ENCODE measurements around the gene RASGRF2.
"Not testable (repeated sequence)": the region's sequence is repeated elsewhere in the genome, so short reads cannot be mapped to it uniquely, and the experiment has no call there.

RASGRF2 gene

DNA sequence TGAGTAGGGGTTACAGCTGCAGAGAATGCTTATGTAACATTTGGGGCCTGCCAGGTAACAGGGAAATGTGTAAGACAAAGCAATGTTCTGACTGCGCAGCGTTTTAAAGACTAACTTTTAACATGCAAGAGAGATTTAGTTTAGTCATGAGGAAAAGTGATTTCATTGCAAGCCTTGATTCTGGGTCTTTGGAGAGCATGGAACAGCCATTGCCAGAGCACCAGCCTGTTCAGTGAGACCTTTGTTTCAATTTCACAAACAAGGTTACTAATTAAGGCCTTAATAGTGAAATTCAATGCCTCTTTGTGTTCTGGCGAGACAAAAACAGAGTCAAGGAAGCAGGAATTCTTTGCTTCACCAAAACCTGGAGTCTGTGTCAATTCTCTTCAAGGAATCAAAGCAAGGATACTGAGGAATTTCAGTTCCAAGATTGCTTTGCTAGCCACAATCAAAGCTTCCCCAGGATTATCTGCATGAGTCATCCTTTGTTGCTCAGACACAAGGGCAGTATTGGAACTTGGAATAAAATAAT, 287.3 kb downstream of the RASGRF2 start:
- no peak for DNase-seq

DNA sequence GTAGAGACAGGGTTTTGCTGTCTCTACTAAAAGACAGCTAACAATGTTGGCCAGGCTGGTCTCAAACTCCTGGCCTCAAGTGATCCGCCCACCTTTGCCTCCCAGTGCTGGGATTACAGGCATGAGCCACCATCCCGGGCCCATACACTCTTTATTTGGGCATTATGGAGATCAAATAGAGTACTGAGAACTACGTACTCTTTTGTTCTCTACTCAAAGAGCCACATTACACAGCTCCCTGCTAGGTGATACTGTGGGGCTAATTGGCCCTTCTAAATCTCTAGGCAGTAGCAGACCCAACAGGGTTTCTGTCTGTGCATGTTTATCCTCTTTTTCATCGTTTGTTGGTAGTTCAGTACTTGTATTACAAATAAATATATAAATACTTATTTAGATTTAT, 289.1 kb downstream of the RASGRF2 start:
- no peak for DNase-seq

DNA sequence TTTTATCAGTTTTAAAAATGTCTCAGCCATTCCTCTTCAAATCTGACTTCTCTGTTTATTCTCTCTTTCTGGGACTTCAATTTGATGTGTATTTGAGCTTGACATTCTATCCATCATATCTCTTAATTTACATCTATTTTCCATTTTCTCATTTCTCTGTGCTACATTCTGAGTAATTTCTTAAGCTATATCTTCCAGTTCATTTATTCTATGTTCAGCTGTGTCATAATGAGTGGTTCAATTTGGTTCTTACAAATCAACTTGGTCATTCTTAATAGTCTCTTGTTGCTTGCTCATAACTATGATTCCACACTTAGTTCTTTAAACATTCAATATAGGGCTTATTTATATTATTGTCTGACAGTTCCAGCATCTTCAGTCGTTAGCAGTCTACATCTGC, 289.8 kb downstream of the RASGRF2 start:
- DNase-seq, result no peak

DNA sequence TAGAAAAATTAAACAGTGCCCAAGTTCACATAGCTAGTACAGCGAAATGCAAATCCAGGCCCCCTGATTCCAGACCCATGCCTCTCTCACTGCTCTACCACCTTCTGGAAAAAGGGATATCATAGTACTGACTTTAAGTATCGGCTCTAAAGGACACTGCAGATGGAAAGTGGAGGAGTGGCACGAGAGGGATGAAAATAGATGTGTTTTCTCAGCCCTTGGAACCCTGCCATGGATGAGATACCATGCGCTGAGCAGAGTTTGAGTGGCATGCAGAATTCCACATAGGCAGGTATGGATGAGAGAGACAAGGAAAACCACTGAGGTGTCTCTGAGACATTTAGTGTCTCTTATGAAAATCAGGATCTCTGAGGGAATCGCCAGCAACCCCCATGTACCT, 291.8 kb downstream of the RASGRF2 start:
- DNase-seq, result no peak

DNA sequence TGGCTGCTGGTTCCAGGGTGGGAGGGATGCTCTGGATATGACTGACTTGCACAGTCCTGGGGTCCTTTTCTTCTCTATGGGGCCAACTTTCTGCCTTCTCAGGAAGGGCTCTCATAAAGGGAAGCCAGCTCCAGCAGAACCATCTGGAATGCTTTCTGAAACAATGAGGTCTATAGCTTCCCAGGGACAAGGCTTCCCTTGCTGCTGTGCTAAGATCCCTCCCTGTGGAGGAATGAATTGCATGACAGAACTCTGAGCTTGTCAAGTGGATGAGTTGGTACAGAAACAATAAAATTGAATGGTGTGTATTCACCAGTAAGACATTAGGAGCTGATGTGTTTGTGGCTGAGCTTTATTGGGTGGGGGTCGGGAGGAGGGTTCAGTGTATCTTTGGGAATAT, 292.7 kb downstream of the RASGRF2 start:
- no peak for DNase-seq

DNA sequence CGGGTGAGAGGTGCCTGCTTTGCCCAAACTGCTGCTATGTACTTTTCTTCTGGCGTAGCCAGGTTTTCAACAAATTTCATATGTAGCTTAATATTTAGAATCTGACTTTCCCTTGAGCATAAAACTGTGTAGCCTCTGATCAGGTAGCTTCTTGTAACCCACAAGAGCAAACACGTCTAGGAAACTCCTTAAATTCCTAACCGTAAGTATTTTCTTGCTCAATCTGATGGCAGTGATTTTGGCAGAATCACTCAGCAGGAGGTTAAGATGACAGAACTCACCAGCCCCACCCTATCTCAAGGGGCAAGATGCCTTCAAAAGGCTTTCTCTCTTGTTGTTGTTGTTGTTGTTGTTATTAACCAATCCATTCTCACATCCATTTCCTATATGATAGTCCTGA, 293.7 kb downstream of the RASGRF2 start:
- DNase-seq, result no peak

DNA sequence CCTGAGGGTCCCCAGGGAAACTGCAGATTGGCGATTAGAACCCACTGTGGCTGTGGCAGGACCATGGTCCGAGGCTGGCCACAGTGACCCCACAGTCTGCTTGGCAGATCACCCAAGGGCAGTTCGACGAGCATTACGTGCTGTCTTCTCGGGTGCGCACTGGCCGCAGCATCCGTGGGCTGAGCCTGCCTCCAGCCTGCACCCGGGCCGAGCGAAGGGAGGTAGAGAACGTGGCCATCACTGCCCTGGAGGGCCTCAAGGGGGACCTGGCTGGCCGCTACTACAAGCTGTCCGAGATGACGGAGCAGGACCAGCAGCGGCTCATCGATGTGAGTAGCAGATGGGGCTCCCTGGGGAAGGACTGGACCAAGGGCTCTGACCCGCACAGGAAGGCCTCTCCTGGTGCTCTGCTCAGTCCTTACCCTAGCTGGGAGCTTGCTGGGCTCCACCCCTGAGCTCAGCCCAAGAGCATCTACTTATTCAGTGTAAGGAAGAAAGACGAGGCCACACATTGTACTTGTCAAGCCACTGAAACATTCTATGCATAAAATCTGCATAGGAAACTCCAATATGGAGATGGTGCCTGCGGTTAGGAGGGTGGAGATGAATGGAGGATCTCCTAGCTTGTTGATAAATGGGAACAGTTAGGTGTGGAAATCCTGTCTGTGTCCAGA, 294.9 kb downstream of the RASGRF2 start:
- no peak for DNase-seq

DNA sequence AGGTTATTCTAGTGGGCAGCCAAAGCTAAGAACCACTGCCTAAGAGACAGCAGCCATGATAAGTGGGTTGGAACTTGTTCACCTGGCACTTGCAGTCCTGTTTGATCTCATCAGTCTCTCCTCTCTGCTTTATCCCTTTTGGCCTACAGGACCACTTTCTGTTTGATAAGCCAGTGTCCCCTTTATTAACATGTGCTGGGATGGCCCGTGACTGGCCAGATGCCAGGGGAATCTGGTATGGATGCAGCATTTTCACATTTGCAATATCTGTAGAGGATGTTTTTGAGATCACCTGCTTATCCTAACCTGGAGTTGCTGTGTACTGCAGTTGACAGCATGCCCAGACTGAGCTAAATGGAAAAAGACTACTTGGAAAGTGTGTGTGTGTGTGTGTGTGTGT, 296.6 kb downstream of the RASGRF2 start:
- DNase-seq, result no peak

DNA sequence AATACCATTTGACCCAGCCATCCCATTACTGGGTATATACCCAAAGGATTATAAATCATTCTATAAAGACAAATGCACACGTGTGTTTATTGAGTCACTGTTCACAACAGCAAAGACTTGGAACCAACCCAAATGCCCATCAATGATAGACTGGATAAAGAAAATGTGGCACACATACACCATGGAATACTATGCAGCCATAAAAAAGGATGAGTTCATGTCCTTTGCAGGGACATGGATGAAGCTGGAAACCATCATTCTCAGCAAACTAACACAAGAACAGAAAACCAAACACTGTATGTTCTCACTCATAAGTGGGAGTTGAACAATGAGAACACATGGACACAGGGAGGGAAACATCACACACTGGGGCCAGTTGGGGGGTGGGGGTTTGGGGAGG, 302.6 kb downstream of the RASGRF2 start:
- not testable (repeated sequence) for DNase-seq

DNA sequence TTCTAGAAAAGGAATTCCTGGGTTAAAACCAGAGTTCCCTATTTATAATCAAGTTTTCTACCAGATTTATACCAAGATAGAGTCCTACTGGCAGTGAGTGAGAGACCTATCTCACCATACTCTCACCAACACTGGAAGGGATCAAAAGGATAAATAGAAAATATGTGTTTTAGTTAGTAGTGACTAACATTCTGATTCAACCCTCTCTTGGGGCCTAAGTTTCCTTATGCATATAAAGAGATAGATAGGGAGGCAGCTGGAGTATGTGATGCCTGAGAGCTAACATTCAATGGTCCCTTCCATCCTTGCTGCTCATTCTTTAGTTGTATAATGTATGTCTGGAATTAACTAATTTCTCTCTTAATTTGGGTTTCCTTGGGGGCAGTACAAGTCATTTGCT, 304.9 kb downstream of the RASGRF2 start:
- no peak for DNase-seq

DNA sequence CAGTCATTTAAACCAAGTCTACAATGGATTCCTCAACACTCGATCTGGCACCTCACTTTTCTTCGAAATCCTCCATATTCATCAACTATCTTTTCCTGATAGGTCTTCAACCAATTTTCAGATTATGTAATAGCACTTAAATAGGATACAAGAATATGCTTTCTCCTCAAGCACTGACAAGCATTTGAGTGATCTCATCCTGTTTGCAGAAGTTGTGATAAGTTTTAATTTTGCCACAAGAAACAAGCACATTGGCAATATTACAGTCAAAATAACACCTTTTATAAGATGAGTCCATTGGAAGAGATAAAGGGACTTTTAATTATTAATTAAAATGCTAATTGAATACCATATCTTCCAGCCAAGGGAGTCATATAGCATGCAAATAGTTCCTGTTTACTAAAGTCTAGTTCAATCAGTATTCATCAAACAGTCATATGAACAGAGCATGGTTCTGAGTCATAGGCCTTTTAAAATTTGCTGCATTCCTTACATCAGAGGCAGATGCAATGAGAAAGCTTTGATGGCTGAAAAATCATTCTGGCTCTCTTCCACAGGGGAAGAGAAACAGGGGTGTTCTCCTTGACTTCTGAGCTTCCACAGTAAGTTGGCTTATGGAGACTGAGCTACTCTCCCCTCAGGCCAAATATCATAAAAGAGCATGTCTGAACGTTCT, 308.5 kb downstream of the RASGRF2 start:
- no peak for DNase-seq

DNA sequence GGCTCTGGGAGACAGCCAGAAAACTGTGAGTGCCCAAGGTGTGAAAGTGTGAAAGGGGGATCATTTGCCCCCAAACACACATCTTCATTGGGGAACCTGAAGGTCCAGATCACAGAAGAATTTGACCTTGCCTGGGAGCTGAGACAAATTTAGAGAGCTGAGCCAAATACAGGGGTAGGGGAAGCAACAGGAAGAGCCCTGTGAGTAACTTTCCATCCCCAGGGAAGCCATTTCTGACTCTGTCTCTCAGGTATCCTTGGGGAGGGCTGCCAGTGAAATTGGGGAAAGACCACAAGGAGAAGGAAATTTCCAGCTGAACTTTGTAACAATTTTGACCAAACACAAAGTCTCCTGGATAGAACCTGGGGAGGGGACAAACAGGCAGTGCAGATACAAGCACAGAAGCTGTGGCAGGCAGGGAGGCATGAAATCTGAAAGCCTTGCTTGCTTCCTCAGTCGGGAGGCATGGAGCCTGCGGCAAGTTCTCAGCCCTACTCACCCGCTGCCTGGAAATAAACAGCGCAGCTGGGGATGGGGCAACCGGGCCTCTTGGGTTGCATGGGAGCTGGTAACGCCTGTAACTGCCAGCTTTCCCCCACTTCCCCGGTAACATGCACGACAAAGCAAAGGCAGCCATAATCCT, 309.7 kb downstream of the RASGRF2 start:
- DNase-seq, result no peak

DNA sequence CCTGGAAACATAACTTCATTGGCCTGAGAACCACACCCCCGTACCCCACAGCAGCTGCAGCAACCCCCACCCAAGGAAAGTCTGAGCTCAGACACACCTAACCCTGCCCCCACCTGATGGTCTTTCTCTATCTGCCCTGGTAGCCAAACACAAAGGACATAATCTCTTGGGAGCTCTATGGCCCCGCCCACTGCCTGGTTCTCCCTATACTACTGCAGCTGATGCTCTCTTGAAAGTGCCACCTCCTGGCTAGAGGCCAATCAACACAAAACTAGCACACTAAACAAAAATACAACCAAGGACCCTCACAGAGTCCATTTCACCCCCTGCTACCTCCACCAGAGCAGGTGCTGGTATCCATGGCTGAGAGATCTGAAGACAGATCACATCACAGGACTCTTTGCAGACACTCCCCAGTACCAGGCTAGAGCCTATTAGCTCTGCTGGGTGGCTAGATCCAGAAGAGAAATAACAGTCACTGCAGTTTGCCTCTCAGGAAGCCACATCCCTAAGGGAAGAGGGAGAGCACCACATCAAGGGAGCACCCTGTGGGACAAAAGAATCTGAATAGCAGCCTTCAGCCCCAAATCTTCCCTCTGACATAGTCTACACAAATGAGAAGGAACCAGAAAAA, 310.3 kb downstream of the RASGRF2 start:
- DNase-seq, result not testable (repeated sequence)
